Embryonic facial prominence (tissue), 1 donor: ENCODE data around the gene SNAI3.
"Not testable (repeated sequence)": the region's sequence is repeated elsewhere in the genome, so short reads cannot be mapped to it uniquely, and the experiment has no call there.

Experiments used
- DNase-seq: peaks from one replicate; pipeline ENCODE4 v3.0.0-alpha.2; 2016; ENCODE audit errors: extremely low spot score

SNAI3 gene

GRCh38 chr16:88669980-88670379 is 16.3 kb downstream of the SNAI3 start:
- DNase-seq: no peak

DNA sequence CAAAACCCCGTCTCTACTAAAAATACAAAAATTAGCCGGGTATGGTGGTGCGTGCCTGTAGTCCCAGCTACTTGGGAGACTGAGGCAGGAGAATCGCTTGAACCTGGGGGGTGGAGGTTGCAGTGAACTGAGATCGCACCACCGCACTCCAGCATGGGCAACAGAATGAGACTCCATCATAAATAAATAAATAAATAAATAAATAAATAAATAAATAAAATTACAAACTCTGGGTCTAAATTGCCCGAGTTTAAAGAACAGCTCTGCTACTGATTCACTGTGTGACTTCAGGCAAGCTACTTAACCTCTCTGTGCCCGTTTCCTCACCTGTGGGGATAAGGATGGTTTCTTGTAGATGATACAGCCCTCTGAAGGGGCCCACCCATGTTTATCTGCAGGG is 16.8 kb downstream of the SNAI3 start:
- DNase-seq: not testable (repeated sequence)

DNA sequence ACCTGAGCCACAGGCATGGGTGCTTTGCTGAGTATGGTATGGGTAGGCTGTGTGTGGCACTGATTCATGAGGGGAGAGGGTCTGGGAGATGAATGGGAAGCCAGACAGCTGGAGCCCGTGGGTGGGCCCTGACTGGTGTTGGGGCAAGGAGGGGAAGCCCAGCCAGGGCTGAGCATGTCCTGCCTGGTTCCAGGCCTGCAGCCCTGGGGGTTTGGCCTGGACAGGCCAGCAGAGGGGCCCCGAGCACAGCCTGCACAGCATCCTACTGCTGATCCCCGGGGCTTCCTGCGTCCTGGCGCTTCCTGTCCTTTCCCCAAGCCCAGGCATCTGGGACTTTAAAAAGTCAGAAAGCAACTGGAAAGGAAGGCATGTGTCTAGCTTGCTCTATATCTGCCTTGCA is 18.8 kb downstream of the SNAI3 start:
- no peak for DNase-seq

GRCh38 chr16:88665570-88665969 is 20.7 kb downstream of the SNAI3 start:
- DNase-seq: no peak

GRCh38 chr16:88665148-88665547 is 21.2 kb downstream of the SNAI3 start:
- DNase-seq: no peak

GRCh38 chr16:88662843-88663606 is 23.3 kb downstream of the SNAI3 start, which contains the start of gene MVD:
Gene MVD (minus strand): TSS chr16:88663091. CDS start chr16:88663080, 11 bp downstream.
- DNase-seq: peak; percentile 95

DNA sequence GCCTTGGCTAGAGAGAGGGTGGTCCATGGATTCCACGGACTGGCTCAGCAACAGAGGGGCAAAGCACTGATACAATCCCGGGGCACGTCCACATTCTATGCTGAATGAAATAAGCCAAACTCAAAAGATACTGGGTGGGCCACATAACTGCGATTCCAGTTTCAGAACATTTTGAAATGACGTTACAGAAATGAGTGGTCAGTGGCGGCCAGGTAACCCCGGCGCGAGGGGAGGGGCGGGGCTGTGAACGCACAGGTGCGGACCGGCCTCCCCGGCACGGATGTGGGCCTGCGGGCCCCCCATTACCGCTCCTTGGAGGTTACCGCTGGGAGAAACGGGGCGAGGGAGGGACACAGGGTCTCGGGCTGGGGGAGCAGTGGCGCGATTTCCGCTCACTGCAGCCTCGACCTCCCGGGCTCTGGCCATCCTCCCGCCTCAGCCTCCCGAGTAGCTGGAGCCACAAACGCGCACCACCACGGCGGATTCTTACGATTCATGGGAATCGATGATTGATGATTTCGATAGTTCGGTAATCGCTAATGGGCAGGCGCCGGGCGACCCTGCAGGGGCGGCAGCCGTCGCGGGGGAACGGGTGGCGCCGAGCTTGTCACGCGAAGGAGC is 24.0 kb downstream of the SNAI3 start:
- DNase-seq: no peak

DNA sequence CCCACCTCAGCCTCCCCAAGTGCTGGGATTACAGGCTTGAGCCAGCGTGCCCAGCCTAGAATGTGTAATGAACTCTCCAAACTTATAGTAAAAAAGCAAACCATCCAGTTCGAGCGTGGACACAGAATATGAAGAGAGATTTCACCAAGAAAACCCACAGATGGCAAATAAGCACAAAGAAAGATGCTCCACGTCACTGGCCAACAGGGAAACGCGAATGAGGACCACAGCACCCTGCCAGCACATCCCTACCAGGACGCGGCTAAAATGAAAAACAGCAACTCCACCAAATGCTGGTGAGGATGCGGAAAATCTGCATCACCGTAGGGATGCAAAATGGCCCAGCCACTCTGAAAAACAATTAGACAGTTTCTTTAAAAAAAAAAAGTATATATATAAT is 24.8 kb downstream of the SNAI3 start:
- no peak for DNase-seq

- DNase-seq: no peak
Measured at GRCh38 chr16:88659160-88659559, 27.1 kb downstream of the SNAI3 start.

DNA sequence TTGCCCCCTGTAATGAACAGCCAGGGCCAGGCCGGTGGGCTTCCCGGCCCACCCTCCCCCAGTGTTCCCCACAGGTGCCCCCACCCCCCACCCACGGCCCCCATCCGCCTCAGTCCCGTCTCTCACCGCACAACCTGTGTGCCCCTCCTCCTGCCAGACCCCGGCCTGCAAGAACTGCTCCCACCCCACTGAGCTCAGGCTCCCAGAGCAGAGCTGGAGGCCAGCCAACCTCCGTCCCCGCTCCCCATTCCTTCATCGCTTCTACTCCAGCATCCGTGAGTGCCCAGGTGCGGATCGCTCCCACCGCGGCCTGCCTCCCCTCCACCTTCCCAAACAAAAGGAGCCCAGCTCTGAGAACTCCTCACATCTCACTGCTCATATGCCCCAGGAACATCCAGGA is 27.6 kb downstream of the SNAI3 start:
- DNase-seq: no peak

GRCh38 chr16:88657371-88657770 is 28.9 kb downstream of the SNAI3 start:
- no peak for DNase-seq

DNA sequence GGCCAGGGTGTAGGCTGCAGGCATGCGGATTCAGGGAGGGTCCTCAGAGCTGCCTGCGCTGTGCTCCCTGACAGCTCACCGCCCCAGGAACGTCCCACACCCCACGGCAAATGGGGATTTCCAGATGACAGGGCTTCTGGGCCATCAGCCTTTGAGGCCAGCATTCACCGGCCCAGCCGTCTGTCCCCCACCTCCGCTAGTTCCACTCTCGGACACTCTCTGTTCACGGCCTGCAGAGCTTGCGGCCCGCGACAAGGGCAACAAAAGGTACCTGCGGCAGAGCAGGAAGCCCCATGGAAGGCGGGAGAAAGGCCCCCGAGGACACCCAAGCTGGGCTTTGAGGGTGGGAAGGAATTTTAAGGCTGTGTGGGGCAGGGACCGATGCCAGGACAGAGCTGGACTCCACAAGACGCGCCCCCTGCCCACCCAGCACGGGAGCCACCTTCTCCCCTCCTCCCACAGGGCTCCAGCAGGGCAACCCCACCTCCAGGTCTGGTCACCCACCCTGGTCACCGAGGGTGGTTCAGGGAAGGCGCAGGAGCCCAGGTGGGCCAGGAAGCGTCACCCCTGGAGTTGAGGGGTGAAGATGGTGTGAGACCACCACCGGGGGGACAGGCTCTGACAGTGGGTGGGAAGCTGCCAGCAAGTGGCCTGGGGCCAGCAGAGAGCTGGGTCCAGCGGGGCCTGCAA is 29.9 kb downstream of the SNAI3 start:
- DNase-seq: no peak

DNA sequence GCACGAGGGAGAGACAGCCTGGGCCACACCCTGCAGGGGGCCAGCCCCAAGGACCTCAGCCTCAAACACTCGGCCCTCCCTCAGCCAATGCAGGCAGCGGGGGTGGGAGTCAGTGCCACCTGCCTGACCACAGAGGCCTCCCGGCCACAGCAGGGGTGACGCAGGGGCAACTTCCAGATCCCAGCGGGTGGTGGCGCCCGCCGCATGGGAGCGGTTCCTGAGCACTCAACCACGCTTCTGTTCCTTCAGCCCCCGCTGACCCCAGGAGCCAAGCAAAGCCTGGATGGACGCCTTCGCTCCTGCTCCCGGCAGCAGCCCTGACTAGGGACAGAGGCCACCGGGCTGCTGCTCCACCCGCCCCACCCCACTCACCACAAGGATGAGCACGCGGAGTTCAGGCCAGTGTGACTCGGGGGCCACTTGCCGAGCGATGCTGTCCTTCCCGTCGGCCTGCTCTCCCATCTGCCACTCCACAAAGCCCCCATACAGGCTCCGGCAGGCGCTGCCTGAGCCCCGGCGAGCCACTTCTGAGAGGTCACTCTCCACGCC is 30.5 kb downstream of the SNAI3 start:
- no peak for DNase-seq

GRCh38 chr16:88655053-88655732 is 31.1 kb downstream of the SNAI3 start:
- DNase-seq: no peak

GRCh38 chr16:88654363-88655052 is 31.8 kb downstream of the SNAI3 start:
- no peak for DNase-seq

- no peak for DNase-seq
Measured at GRCh38 chr16:88653596-88654362, 32.5 kb downstream of the SNAI3 start.

- DNase-seq: no peak
Measured at GRCh38 chr16:88653101-88653500, 33.2 kb downstream of the SNAI3 start.

- no peak for DNase-seq
Measured at GRCh38 chr16:88652762-88653063, 33.6 kb downstream of the SNAI3 start.

- DNase-seq: no peak
Measured at GRCh38 chr16:88651989-88652761, 34.1 kb downstream of the SNAI3 start.
